SHP77 (cell line): Measurements from ENCODE around the gene APOL4.
"Not testable (repeated sequence)": the region's sequence is repeated elsewhere in the genome, so short reads cannot be mapped to it uniquely, and the experiment has no call there.

Source experiments
- DNase-seq, 2 experiments: peaks; one replicate each; lab custom pipeline; 2025; lab: John Stamatoyannopoulos, UW

APOL4 gene

DNA sequence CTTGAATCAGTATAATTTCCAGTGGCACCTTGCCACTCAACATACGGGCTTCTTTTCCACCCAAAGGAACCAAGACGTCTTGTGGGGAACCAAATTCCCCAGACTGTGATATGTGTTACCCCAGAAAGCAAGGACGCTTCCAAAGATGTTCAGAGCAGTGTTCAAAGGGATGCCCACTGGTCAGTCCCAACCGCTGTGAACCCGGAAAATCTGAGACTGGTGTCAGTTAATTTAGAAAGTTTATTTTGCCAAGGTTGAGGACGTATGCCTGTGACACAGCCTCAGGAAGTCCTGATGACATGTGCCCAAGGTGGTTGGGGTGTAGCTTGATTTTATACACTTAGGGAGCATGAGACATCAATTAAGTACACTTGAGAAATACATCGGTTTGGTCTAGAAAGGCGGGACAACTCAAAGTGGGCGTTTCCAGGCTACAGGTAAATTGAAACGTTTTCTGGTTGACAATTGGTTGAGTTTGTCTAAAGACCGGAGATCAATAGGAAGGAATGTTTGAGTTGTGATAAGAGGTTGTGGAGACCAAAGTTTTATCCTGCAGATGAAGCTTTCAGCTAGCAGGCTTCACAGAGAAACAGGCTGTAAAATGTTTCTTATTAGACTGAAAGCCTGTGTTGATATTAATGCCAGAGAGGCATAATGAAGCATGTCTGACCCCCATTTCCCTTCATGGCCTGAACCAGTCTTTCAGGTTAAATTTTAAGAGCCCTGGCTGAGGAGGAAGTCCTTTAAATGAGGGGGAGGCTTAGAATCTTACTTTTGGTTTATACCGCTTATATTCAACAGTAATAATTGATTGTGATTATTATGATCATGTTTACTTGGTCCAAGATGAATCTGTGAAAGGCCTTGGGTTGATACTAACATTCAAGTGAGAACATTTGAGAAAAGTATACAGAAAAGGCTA, 47.8 kb downstream of the APOL4 start:
- DNase-seq = no peak

DNA sequence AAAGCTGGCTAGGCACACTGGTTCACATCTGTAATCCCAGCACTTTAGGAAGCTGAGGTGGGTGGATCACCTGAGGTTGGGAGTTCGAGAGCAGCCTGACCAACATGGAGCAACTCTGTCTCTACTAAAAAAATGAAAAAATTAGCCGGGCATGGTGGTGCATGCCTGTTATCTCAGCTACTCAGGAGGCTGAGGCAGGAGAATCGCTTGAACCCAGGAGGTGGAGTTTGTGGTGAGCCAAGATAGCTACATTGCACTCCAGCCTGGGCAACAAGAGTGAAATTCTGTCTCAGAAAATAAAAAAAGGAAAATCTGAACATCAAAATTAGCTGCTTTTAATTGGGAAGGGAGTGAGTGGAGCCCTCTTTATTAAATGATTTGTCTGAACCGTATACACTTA, 48.8 kb downstream of the APOL4 start:
- DNase-seq = not testable (repeated sequence)

DNA sequence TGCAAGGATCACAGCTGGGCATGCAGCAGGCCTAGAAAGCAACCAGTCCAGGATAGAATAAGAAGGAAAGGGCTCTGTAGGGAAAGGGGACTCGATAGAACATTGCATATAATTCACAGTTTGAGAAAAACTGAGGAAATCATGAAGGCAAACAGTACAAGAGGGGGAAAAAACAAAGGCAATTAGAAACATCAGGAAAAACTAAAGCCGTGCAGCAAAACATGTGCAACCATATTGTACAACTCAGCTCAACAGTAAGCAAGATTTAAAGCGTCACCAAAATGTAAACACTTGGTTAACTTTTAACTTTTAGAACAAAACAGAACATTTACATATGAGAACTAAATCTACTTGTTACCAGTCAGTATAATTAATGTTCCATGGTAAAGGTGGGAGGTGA, 49.5 kb downstream of the APOL4 start:
- DNase-seq = no peak

DNA sequence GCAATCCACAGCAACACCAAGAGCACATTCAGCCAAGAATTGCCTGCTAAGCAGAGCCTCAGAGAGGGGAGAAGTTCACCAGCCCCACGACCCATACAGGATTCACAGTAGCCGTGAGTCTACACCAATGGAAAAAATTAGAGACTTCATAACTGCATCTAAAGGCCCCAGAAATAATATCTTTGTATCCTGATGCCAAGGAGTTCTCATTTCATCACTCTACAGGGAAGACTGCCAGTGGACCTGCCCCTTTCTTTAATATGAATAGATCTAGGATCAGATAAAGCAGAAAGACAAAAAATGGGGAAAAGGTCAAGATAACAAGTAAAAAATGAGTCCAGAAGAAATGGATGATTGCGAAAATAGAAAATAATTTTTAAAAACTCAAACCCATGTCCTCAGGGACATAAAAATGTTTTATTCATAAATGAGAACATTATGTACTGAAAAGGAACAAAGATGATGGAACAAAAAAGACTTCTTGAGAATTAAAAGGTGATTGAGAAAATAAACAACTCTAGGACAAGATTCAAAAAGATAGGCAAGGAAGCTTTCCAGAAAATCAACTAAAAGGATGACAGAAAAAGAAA, 50.5 kb downstream of the APOL4 start:
- DNase-seq = no peak

DNA sequence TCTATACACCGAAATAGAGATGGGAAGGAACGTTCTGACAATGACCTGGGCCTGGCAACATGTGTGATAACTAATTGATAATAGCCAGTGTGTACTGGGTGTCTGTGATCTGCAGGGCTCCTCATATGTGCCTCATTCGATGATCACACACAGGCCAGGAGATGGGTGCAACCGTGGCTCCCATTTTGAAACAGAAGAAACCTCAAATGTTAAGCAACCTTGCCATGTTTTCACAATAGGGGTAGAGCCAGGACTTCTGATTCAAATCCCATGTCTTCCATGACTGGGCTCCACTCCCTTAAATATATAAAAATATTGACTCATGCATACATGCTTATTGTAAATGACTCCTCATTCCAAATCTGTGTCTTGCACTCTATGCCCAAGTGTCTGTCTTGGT, 52.2 kb downstream of the APOL4 start:
- DNase-seq = no peak

DNA sequence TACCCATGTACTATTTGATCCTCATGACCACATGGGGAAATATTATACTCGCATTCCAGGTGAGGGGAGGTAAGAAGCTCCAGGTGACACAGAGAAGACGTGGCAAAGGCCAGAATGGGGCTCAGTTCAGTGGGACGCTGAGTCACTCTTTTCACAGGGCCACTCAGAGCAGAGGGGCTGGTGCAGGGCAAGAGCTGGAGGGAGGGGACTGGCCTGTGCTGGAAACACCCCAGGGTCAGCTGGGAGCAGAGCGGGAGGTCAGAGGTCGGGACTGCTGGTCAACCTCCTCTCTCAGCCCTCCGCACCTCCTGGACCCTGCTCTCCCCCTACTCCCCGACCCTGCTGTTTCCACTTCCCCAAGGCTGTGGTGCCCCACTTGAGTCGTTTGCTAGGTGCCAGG, 53.2 kb downstream of the APOL4 start:
- DNase-seq = no peak

DNA sequence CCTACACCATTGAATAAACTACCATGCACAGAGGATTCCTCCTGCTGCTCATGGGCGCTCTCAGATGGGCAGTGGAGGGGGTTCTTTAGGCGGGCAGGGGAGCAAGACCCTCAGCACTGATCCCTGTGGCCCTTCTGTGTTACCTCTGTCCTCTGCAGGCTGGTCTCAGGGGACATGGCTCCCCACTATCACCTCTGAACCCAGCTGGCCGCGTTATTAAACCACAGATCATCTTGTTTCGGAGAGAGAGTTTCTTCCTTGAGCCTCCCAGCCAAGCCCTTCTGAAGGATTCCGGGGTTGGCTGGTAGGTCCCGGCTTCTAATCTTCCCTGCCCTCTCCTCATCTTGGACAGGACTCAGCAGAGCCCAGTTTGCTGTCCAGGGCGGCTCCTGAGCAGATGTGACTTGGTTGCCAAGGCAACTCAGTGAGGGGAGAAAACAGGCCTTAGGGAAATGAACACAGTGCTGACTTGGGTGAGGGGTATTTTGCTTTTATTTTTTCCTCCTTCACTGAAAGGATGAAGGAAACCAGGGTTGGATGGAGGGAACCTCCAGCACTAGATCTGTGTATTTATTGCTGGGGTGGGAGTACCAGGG, 54.3 kb downstream of the APOL4 start:
- DNase-seq = no peak

DNA sequence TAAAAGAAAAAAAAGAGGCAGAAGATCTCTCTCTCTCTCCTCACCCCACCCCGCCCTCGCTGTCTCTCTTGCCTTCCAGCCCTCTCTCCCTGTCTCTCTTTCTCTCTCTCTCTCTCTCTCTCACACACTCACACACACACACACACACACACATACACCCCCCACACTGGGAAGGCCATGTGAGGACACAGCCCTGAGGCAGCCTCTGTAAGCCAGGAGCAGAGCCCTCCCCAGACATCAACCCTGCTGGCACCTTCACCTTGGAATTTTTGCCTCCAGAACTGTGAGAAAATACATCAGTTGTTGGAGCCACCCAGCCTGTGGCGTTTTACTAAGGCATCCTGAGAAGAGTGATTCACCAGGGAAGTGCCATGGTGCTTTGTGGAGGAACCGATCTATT, 55.7 kb downstream of the APOL4 start:
- DNase-seq = no peak

DNA sequence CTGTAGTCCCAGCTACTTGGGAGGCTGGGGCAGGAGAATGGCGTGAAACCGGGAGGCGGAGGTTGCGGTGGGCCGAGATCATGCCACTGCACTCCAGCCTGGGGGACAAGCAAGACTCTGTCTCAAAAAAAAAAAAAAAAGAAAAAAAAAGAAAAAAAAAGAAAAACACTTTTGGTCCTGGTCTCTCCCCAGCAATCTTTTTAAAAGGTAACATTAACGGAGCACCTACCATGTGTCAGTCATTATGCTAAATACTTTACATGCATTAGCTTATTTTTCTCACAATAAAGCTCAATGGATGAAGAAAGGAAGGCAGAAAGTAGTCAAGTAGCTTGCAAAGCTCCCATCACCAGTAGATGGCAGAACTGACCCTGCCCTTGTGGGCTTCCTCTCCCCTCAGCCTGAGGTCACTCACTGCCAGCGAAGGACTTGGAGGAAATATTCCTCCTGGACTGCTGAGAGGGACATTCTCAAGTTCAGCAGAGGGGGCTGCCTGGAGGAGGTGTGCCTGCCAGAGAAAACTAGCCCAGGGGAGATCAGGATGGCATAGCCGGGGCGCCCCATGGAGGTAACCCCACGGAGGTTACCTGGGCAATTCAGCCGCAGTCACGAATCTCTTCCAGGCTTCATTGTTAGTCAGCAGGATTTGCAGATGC, 56.6 kb downstream of the APOL4 start:
- DNase-seq = peak; percentile 41 to 54

DNA sequence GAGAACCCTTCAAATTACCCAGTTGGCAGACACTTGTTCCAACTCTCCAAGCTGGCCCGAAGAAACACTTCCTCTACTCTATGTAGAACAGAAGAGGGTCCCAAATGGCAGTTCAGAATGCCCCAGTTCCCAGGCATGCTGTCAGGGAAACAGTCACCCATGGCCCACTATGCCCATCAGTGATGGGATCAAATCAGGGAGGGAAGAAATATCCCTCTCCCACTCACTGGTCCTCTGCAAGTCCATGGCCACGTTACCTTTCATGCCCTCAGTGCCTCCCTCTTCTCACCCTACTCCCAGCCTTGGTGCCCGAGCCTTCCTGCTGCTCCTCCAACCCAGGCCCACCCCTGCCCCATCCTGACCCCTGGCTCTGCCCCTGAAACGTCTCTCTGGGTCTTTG, 57.7 kb downstream of the APOL4 start:
- no peak for DNase-seq

DNA sequence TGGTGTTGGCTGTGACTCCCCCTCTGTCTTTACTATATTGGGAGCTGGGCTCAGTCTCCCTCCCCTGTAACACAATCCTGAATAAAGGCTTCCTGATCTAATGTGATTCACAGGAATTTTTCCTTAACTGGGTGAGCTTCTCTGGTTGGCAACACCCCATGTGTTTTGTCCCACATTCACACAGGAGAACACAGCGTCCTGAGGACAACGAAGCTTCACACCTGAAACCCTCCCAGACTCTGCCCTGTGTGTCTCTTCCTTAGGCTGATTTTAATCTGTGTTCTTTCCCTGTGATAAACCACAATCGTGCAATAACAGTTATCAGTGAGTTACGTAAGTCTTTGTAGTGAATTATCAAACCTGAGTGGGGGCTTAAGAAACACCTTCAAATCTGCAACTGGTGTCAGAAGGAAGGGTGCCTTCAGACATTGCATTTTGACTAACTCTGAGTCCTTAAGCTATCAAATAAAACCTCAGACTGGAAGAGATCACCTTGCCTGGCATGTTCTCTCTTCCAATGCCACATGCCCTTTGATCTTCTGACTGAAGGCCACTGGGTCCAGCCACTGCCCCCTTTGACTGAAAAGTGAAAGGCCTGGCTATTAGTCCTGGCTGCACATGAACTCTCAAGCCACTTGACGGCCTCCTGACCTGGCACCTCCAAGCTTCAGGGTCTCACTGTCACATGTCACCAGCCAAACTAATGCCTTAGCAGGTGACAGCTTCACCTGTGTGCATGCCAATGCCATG, 58.4 kb downstream of the APOL4 start:
- DNase-seq = no peak

DNA sequence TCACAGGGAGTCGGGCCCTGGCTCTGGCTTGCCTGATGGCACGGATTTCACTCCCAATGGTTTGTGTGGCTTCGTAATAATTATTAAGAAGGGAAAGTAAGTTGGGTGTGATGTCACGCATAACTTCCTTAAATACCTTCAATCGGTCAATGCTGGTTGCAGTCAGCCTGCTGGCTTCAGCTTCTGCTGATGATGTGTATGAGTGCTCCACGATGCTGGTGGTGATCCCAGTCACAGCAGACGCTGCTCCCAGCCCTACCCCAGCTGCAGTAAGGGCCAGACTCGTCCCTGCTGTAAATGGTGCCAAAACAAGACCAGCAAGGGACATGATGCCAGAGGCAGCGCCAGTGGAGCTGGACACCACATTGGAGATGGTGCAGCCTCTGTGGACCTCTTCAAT, 60.1 kb downstream of the APOL4 start:
- DNase-seq = no peak
